Testis (tissue), 5 donors: ENCODE measurements around the gene LMF2. TPM values are rescaled to one million over a fixed set of nuclear protein-coding genes. Genes with fewer than 3 reads are reported as not detected.
A peak's percentile ranks its signal among the peaks of the same experiment; 100 is the strongest.

Experiments used
- DNase-seq: peaks from one replicate; pipeline ENCODE4 v3.0.0-alpha.2; 2019
- H3K27ac ChIP-seq, 2 donors: fragments of 200-600 bp; sonication (generic); one replicate each; pipeline ENCODE4 v1.5.1; 2019
- H3K27me3 ChIP-seq: fragments of 200-600 bp; sonication (generic); one replicate; pipeline ENCODE4 v1.5.1; 2019
- H3K36me3 ChIP-seq: fragments of 200-600 bp; sonication (generic); one replicate; pipeline ENCODE4 v1.5.1; 2017; ENCODE audit warnings: low read depth; ENCODE audit errors: missing control alignments
- H3K4me1 ChIP-seq: fragments of 200-600 bp; sonication (generic); one replicate; pipeline ENCODE4 v1.5.1; 2019
- H3K4me3 ChIP-seq, 2 donors: fragments of 200-600 bp; sonication (generic); one replicate each; pipeline ENCODE4 v1.5.1; 2017 to 2019
- H3K9me3 ChIP-seq: fragments of 200-600 bp; sonication (generic); one replicate; pipeline ENCODE4 v1.5.1; 2017
- CTCF ChIP-seq, 3 experiments: fragments of 450-650 bp in 2 of 3; fragments of 200-600 bp in 1 of 3; sonication (generic) in 1 of 3; IDR thresholded peaks; one replicate each; pipeline ENCODE4 v1.5.1; 2016 to 2019; ENCODE audit warnings: antibody characterized with exemption in 3 of 3, mild to moderate bottlenecking in 2 of 3, moderate library complexity in 1 of 3
- POLR2A ChIP-seq: fragments of 450-650 bp; IDR thresholded peaks from one replicate; pipeline ENCODE4 v1.6.1; 2017; ENCODE audit warnings: antibody characterized with exemption, mild to moderate bottlenecking, moderate library complexity
- WGBS, 2 donors: methylation state at CpG; one replicate each; pipeline ENCODE4 v1.1.5; 2018; 5-methylcytosine and 5-hydroxymethylcytosine counted together
- intact Hi-C: fragments of 100-400 bp; cut with DNase I; formaldehyde crosslinking; loops from one replicate; pipeline ENCODE4 v1.15.1; 2023; ENCODE audit warnings: low total_unique reads
- long read RNA-seq, 2 donors: transcript quantifications; one replicate each; lab custom pipeline, GENCODE V29; 2026
- polyA plus RNA-seq: library from polyadenylated mRNA; stranded (reverse); fragments of 350-450 nt; fragmentation: Illumina TruSeq; extraction: RNeasy Lipid Tissue Mini Kit (QIAGEN cat#74804); gene quantifications from one replicate; pipeline ENCODE4 v1.2.3, GENCODE V29; 2014; ENCODE audit warnings: low read depth, low replicate concordance; ENCODE audit not compliant: insufficient read depth
- total RNA-seq, 2 donors: library from RNA; depleted of rRNA; stranded (reverse); fragments of >200 nt; gene quantifications; one replicate each; pipeline ENCODE4 v1.2.3, GENCODE V29; 2016

LMF2 gene
- total RNA-seq (100 to 1,000 TPM in 1 of 2 donors, 10 to 100 TPM in 1; 95.4 to 109 TPM), polyA plus RNA-seq (59.7 TPM)
- long read RNA-seq, donor 1, transcript LMF2-202 (14 exons, 2,582 nt) = major isoform, 7 of 8 reads
- long read RNA-seq, donor 1, partial matches to known transcripts = 0 of 8 reads
- long read RNA-seq, donor 1, other reads (novel, unspliced or antisense) = 0 of 8 reads
- long read RNA-seq, donor 2, partial matches to known transcripts = 0 of 3 reads
- long read RNA-seq, donor 2, other reads (novel, unspliced or antisense) = 0 of 3 reads

GRCh38 chr22:50507421-50507990 lies at the start of gene LMF2:
Gene LMF2 (minus strand): TSS chr22:50507702. CDS start chr22:50507675, 27 bp downstream.
- 0% methylated on average over 28 of the region's 62 CpGs; no CpG with 5 or more reads in 1 of the 2 donors for WGBS, 2 donors
- H3K36me3 ChIP-seq = no peaks in the 10 kb centered on the region
- H3K4me1 ChIP-seq = peaks cover 9% of the 10 kb centered on the region
- H3K27ac ChIP-seq = peak within 1 kb of the TSS; percentile 72 to 91
- no peaks in the 10 kb centered on the region for H3K9me3 ChIP-seq
- TF ChIP-seq CTCF (IDR thresholded peaks at IDR 0.05) (no peak), POLR2A (no peak)
- H3K27me3 ChIP-seq = no peaks in the 10 kb centered on the region
- peak; percentile 92 for DNase-seq
- H3K4me3 ChIP-seq = peak within 1 kb of the TSS; percentile 81 to 94
- intact Hi-C loops = no loop called here

GRCh38 chr22:50556703-50557102 lies 49.2 kb upstream of the LMF2 start:
- Histone ChIP-seq H3K27me3 (no peaks in the 10 kb centered on the region), H3K36me3 (no peaks in the 10 kb centered on the region), H3K4me1 (no peaks in the 10 kb centered on the region), H3K27ac (no peak overlapping the region), H3K4me3 (no peak overlapping the region), H3K9me3 (no peaks in the 10 kb centered on the region)
- no peak for TF ChIP-seq CTCF (IDR thresholded peaks at IDR 0.05)
- 88 to 92% methylated on average over 5 of the region's 5 CpGs for WGBS, 2 donors
- intact Hi-C loops = no loop called here
- no peak for DNase-seq

GRCh38 chr22:50553310-50553709 lies 45.8 kb upstream of the LMF2 start:
- Histone ChIP-seq H3K36me3 (no peaks in the 10 kb centered on the region), H3K4me1 (peaks cover 3% of the 10 kb centered on the region), H3K27me3 (no peaks in the 10 kb centered on the region), H3K4me3 (no peak overlapping the region), H3K27ac (no peak overlapping the region), H3K9me3 (no peaks in the 10 kb centered on the region)
- DNase-seq = no peak
- intact Hi-C loops = no loop called here
- 79% methylated on average over 8 of the region's 8 CpGs for WGBS, 2 donors
- TF ChIP-seq CTCF (IDR thresholded peaks at IDR 0.05) (no peak), POLR2A (no peak)

- Histone ChIP-seq H3K4me1 (peaks cover 11% of the 10 kb centered on the region), H3K27me3 (no peaks in the 10 kb centered on the region), H3K9me3 (no peaks in the 10 kb centered on the region), H3K36me3 (no peaks in the 10 kb centered on the region), H3K27ac (no peak overlapping the region), H3K4me3 (no peak overlapping the region)
- TF ChIP-seq POLR2A (no peak), CTCF (IDR thresholded peaks at IDR 0.05) (no peak)
- intact Hi-C loops = no loop called here
- no peak for DNase-seq
- 92% methylated on average over 10 to 11 of the region's 11 CpGs for WGBS, 2 donors
Measured at GRCh38 chr22:50551160-50551752, 43.8 kb upstream of the LMF2 start.
